RWPE1 (cell line): Measurements from ENCODE around the gene ARF5.
A peak's percentile ranks its signal among the peaks of the same experiment; 100 is the strongest.

ENCODE experiments used
- CTCF ChIA-PET: fragments of 350-600 bp; sonication (Branson Sonifier 250); formaldehyde crosslinking; extraction: SDS; loops from one replicate; lab custom pipeline; 2021; lab: Yijun Ruan, JAX
- POLR2A ChIA-PET: fragments of 400-600 bp; formaldehyde crosslinking; extraction: SDS; loops from one replicate; lab custom pipeline; 2020; ENCODE audit warnings: antibody characterized with exemption; ENCODE audit not compliant: low non-redundant PET; lab: Yijun Ruan, JAX
- DNase-seq: peaks from one replicate; pipeline ENCODE4 v3.0.0; 2012; ENCODE audit warnings: low spot score
- H3K27ac ChIP-seq: fragments of 450-650 bp; 2 replicates; pipeline ENCODE4 v1.5.1; 2017
- TF ChIP-seq, protein P1 (sequence below): fragments of 450-650 bp; conservative IDR thresholded peaks from 2 replicates; pipeline ENCODE4 v1.5.1; 2017; ENCODE audit warnings: low read depth, mild to moderate bottlenecking

Gene ARF5

DNA sequence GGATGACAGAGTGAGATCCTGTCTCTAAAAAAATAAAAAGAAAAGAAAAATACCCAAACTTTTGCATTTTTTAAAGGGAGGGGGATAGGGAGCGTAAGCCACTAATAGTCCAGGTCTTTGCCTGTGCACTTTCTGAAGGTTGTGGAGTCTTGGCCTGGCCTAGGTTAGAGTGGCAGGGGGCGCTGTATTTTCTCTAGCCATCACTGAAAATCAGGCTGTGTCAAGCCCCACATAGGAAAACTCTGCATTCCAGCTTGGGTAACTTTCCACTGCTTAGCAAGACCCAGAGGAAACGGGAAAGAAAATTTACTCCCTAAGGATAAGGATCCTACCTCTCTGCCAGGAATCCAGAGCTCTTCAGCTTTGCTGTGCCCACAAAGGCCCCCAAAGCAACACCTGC lies 40.2 kb downstream of the ARF5 start:
- DNase-seq: no peak
- ChIA-PET CTCF (no interaction called here), POLR2A (no interaction called here)
- no peak overlapping the region for H3K27ac ChIP-seq
- TF ChIP-seq, protein P1, sequence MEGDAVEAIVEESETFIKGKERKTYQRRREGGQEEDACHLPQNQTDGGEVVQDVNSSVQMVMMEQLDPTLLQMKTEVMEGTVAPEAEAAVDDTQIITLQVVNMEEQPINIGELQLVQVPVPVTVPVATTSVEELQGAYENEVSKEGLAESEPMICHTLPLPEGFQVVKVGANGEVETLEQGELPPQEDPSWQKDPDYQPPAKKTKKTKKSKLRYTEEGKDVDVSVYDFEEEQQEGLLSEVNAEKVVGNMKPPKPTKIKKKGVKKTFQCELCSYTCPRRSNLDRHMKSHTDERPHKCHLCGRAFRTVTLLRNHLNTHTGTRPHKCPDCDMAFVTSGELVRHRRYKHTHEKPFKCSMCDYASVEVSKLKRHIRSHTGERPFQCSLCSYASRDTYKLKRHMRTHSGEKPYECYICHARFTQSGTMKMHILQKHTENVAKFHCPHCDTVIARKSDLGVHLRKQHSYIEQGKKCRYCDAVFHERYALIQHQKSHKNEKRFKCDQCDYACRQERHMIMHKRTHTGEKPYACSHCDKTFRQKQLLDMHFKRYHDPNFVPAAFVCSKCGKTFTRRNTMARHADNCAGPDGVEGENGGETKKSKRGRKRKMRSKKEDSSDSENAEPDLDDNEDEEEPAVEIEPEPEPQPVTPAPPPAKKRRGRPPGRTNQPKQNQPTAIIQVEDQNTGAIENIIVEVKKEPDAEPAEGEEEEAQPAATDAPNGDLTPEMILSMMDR: no peak

DNA sequence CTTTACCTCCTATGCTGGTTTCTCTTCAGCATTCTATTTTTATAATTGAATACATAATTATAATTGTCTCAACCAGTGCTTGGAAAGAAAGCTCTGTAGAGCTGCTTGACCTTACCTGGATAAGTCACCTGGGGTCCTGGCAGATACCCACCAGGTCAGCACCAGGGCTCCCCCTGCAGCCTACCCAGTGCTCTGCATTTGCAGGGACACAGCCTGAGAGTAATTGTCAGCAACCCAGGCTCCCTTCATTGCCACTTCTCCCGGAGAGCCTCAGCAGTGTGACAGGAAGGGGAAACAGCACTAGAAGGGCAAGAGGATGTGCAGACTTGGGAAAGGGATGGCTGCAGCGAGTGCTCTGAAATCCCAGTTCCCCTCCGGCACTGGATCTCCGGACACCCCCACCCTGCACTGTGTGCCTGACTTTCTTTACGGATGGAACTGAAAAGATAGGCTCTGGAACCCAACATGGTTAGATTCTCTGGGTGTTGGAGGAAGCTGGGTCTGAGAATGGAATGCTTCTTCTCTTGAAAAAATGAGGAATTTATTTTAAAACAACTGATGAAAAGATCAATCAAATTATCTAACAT lies 41.1 kb downstream of the ARF5 start:
- no peak overlapping the region for H3K27ac ChIP-seq
- DNase-seq: peak; percentile 25
- CTCF ChIA-PET: interaction anchor here (0.7 kb wide), 1 partner anchor 13 kb away, joined by 3 read pairs; no protein-coding TSS in a partner anchor
- POLR2A ChIA-PET: no interaction called here
- TF ChIP-seq, protein P1: peak; percentile 18; the same call in 1 of the 2 replicates

DNA sequence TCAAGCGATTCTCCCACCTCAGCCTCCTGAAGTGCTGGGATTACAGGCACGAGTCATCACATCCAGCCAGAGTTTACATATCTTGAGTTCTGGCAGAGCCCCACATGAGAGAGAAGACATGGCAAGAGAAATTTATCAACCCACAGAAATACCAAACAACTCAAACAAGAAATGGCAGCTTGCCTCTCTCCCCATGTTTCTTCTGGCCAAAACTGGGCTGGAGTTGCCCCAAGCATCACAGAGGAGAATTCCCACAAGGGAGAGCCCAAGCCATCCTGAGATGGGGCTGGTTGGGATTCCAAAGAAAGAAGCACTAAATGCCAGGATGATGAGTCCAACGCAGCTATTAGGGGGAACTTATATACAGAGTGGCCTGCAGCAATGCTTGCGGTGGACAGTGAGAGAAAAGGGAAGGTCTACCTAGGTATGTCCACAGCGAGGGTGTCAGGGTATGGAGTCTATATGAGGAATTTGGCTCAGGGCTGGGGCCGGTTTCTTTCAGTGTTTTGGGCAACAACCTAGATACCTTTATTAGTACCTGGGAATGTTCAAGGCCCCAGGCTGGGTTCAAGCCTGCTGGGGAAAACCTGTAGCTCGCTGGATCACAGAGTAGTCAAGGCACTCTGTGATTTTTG lies 44.2 kb downstream of the ARF5 start:
- TF ChIP-seq, protein P1: no peak
- H3K27ac ChIP-seq: no peak overlapping the region
- CTCF ChIA-PET: interaction anchor here (0.6 to 0.7 kb wide), 2 partner anchors 135 to 1854 kb away, joined by 3 to 4 read pairs; no protein-coding TSS in a partner anchor
- POLR2A ChIA-PET: no interaction called here
- no peak for DNase-seq

DNA sequence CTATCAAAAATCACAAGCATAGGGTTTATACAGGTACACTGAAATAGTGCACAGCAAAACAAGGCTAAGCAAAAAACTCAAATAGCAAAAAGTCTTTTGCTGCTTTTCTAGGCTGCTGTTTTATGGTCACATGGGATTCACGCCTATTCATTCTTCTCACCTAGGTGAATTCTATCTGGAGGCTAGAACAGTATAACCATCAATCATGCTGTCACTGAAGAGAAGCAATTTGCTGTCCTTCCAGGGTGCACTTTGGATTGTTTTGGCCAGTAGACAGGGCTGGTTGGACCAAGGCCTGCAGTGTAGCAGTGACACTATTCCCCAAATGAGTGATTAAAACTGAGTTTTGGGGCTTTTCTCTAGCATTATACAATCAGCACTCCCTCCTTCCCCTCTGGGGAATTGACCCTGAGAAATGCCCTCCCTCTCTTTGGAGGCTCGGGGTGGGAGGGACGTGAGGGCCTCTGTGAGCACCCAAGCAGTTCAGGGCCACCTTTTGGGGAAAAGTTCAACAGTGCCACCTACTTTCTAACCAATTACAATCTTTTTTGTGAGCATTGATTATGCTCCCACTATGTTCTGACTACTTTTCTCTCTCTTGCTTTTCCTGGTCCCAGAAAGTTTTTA lies 47.6 kb downstream of the ARF5 start:
- POLR2A ChIA-PET: no interaction called here
- TF ChIP-seq, protein P1: no peak
- H3K27ac ChIP-seq: no peak overlapping the region
- no peak for DNase-seq
- CTCF ChIA-PET: no interaction called here

DNA sequence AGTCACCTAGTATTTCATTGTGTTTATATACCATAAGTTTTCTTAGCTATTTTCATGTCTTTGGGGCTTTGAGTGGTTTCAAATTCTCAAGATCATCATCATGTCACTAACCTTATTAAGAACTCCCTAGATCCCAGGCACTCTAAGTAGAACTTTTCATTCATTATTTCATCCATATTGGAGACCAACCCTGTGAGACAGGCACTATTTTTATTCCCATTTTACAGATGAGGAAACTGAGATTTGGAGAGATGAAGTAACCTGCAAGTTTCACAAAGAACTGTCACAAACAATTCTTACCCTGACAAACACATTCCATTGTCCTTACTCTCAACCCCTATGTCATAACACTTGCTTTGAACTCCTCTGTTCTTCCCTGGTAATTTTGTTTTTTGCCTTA lies 50.0 kb downstream of the ARF5 start:
- ChIA-PET POLR2A (no interaction called here), CTCF (no interaction called here)
- H3K27ac ChIP-seq: no peak overlapping the region
- TF ChIP-seq, protein P1: no peak
- DNase-seq: no peak
